HTR-8/SVneo (cell line): Measurements from ENCODE around the gene DMBX1.
A peak's percentile ranks its signal among the peaks of the same experiment; 100 is the strongest.

Experiments used
- DNase-seq: peaks from one replicate; pipeline ENCODE4 v3.0.0; 2011; ENCODE audit warnings: low spot score, mixed read lengths; ENCODE audit not compliant: insufficient read length
- FAIRE-seq: peaks from 2 replicates; lab custom pipeline; 2011; peaks lifted over from hg19 to GRCh38; lab: Jason Lieb, UNC

The DMBX1 gene

GRCh38 chr1:46458846-46459245 lies 30.8 kb upstream of the DMBX1 start:
- no peak for DNase-seq
- FAIRE-seq = no peak

- FAIRE-seq = no peak
- DNase-seq = no peak
Observed at GRCh38 chr1:46459315-46459714, 30.3 kb upstream of the DMBX1 start.

- DNase-seq (no peak), FAIRE-seq (no peak)
Observed at GRCh38 chr1:46461017-46461808, 28.4 kb upstream of the DMBX1 start.

GRCh38 chr1:46461809-46462448 lies 27.7 kb upstream of the DMBX1 start:
- no peak for DNase-seq
- FAIRE-seq = no peak

GRCh38 chr1:46464013-46464548 lies 25.6 kb upstream of the DMBX1 start:
- DNase-seq (no peak), FAIRE-seq (no peak)

- DNase-seq = no peak
- FAIRE-seq = no peak
Observed at GRCh38 chr1:46464915-46465314, 24.7 kb upstream of the DMBX1 start.

- DNase-seq (no peak), FAIRE-seq (no peak)
Observed at GRCh38 chr1:46465981-46466476, 23.6 kb upstream of the DMBX1 start.

GRCh38 chr1:46466477-46467182 lies 23.0 kb upstream of the DMBX1 start:
- no peak for DNase-seq
- no peak for FAIRE-seq

GRCh38 chr1:46467183-46467504 lies 22.5 kb upstream of the DMBX1 start:
- FAIRE-seq (no peak), DNase-seq (no peak)

- FAIRE-seq (no peak), DNase-seq (no peak)
Observed at GRCh38 chr1:46469881-46470280, 19.8 kb upstream of the DMBX1 start.

- no peak for FAIRE-seq
- DNase-seq = no peak
Observed at GRCh38 chr1:46471848-46472492, 17.7 kb upstream of the DMBX1 start.

GRCh38 chr1:46472498-46473181 lies 17.0 kb upstream of the DMBX1 start:
- FAIRE-seq (peak; percentile 49), DNase-seq (no peak)

- no peak for FAIRE-seq
Observed at GRCh38 chr1:46473991-46474390, 15.6 kb upstream of the DMBX1 start.

GRCh38 chr1:46474570-46474969 lies 15.1 kb upstream of the DMBX1 start:
- DNase-seq (no peak), FAIRE-seq (no peak)

More at GRCh38 chr1:46473991-46474390, 15.6 kb upstream of the DMBX1 start:
- no peak for DNase-seq

GRCh38 chr1:46476673-46477072 lies 13.0 kb upstream of the DMBX1 start:
- DNase-seq = no peak
- no peak for FAIRE-seq

GRCh38 chr1:46477153-46477929 lies 12.3 kb upstream of the DMBX1 start:
- DNase-seq (peak; percentile 81), FAIRE-seq (no peak)

GRCh38 chr1:46478721-46479485 lies 10.7 kb upstream of the DMBX1 start:
- FAIRE-seq = no peak
- DNase-seq = no peak

GRCh38 chr1:46479744-46480350 lies 9.8 kb upstream of the DMBX1 start:
- DNase-seq (no peak), FAIRE-seq (no peak)
